Hematopoietic multipotent progenitor cell treated with erythropoietin and hydrocortisone succinate and interleukin-3 and kit ligand, for 15 days (in vitro differentiated cells): ENCODE results near the gene MICALL1.

ENCODE experiments used
- DNase-seq: peaks from one replicate; pipeline ENCODE4 v3.0.0-alpha.2; 2015; ENCODE audit warnings: low spot score

Gene MICALL1

GRCh38 chr22:37904572-37905533, 1.2 kb upstream of the MICALL1 start:
- no peak for DNase-seq

GRCh38 chr22:37906364-37907008, 389 bp downstream of the MICALL1 start:
- DNase-seq = no peak

GRCh38 chr22:37907036-37907954, 1.2 kb downstream of the MICALL1 start:
- no peak for DNase-seq

GRCh38 chr22:37909766-37910165, 3.7 kb downstream of the MICALL1 start:
- no peak for DNase-seq

- DNase-seq = no peak
Observed at GRCh38 chr22:37910890-37911672, 5.0 kb downstream of the MICALL1 start.

- DNase-seq = no peak
Observed at GRCh38 chr22:37911697-37912096, 5.6 kb downstream of the MICALL1 start.

- DNase-seq = no peak
Observed at GRCh38 chr22:37912171-37912570, 6.1 kb downstream of the MICALL1 start.

- no peak for DNase-seq
Observed at GRCh38 chr22:37913233-37913721, 7.2 kb downstream of the MICALL1 start.

- DNase-seq = no peak
Observed at GRCh38 chr22:37916311-37916710, 10.2 kb downstream of the MICALL1 start.

- no peak for DNase-seq
Observed at GRCh38 chr22:37917874-37918548, 11.9 kb downstream of the MICALL1 start.

- no peak for DNase-seq
Observed at GRCh38 chr22:37918580-37919270, 12.6 kb downstream of the MICALL1 start.

- DNase-seq = no peak
Observed at GRCh38 chr22:37920126-37920525, 14.0 kb downstream of the MICALL1 start.

- no peak for DNase-seq
Observed at GRCh38 chr22:37922191-37922590, 16.1 kb downstream of the MICALL1 start.

GRCh38 chr22:37923927-37924326, 17.8 kb downstream of the MICALL1 start:
- no peak for DNase-seq

GRCh38 chr22:37924386-37925065, 18.4 kb downstream of the MICALL1 start:
- DNase-seq = no peak

GRCh38 chr22:37925330-37925729, 19.2 kb downstream of the MICALL1 start:
- no peak for DNase-seq

- DNase-seq = no peak
Observed at GRCh38 chr22:37925767-37926166, 19.7 kb downstream of the MICALL1 start.

GRCh38 chr22:37926358-37926757, 20.3 kb downstream of the MICALL1 start:
- no peak for DNase-seq
